UCSD-AML1 (cell line): Measurements from ENCODE around the gene NR2C2AP.

ENCODE experiments used
- DNase-seq: peaks from one replicate; lab custom pipeline; 2025; ENCODE audit not compliant: unreplicated experiment; lab: John Stamatoyannopoulos, UW

The NR2C2AP gene

GRCh38 chr19:19215792-19216191, 12.6 kb upstream of the NR2C2AP start:
- no peak for DNase-seq

GRCh38 chr19:19214892-19215291, 11.7 kb upstream of the NR2C2AP start:
- DNase-seq, result peak; percentile 58

- DNase-seq, result no peak
Measured at GRCh38 chr19:19214159-19214490, 10.9 kb upstream of the NR2C2AP start.

GRCh38 chr19:19213426-19214158, 10.4 kb upstream of the NR2C2AP start:
- DNase-seq, result no peak

- DNase-seq, result no peak
Measured at GRCh38 chr19:19212916-19213315, 9.7 kb upstream of the NR2C2AP start.

- no peak for DNase-seq
Measured at GRCh38 chr19:19211499-19212420, 8.5 kb upstream of the NR2C2AP start, which contains the start of gene NCAN. Gene NCAN, plus strand, starts transcription at chr19:19211958. Its CDS starts 4,996 bp downstream, at chr19:19216954.

GRCh38 chr19:19209372-19209771, 6.2 kb upstream of the NR2C2AP start:
- DNase-seq, result no peak

GRCh38 chr19:19207637-19208572, 4.7 kb upstream of the NR2C2AP start:
- DNase-seq, result no peak

- no peak for DNase-seq
Measured at GRCh38 chr19:19206938-19207337, 3.7 kb upstream of the NR2C2AP start.

- DNase-seq, result no peak
Measured at GRCh38 chr19:19205416-19206410, 2.5 kb upstream of the NR2C2AP start.

GRCh38 chr19:19204181-19204580, 967 bp upstream of the NR2C2AP start:
- DNase-seq, result no peak

GRCh38 chr19:19202707-19203011, 555 bp downstream of the NR2C2AP start:
- DNase-seq, result no peak

GRCh38 chr19:19201697-19202630, 1.2 kb downstream of the NR2C2AP start:
- DNase-seq, result no peak

GRCh38 chr19:19193926-19194325, 9.3 kb downstream of the NR2C2AP start:
- DNase-seq, result no peak

GRCh38 chr19:19192910-19193423, 10.2 kb downstream of the NR2C2AP start:
- DNase-seq, result no peak

- peak; percentile 99 for DNase-seq
Measured at GRCh38 chr19:19192078-19192882, 10.9 kb downstream of the NR2C2AP start, which contains the start of the genes BORCS8 and RFXANK. Gene BORCS8, minus strand, starts transcription at chr19:19192152. Its CDS starts 35 bp downstream, at chr19:19192117. Gene RFXANK, plus strand, starts transcription at chr19:19192258. Its CDS starts 1,689 bp downstream, at chr19:19193947.

- DNase-seq, result no peak
Measured at GRCh38 chr19:19191768-19192077, 11.5 kb downstream of the NR2C2AP start.

- no peak for DNase-seq
Measured at GRCh38 chr19:19186742-19187141, 16.5 kb downstream of the NR2C2AP start.
